Liver (tissue), 9 donors: ENCODE results near the gene ZDHHC14. TPM values are rescaled to one million over a fixed set of nuclear protein-coding genes. Genes with fewer than 3 reads are reported as not detected.

Experiments
- DNase-seq: peaks from one replicate; pipeline ENCODE4 v3.0.0-alpha.2; 2017; ENCODE audit warnings: low spot score
- H3K27ac ChIP-seq, 2 donors: one replicate each; pipeline ENCODE4 v1.7.0; 2013; ENCODE audit warnings: inconsistent platforms in 2 of 2, low read length in 2 of 2, control low read depth in 1 of 2, low read depth in 1 of 2, mild to moderate bottlenecking in 1 of 2
- H3K27me3 ChIP-seq, 4 donors: one replicate each; pipeline versions ENCODE4 v1.6.1 to v1.7.0; 2013; ENCODE audit warnings: low read length in 3 of 4, inconsistent platforms in 1 of 4, mild to moderate bottlenecking in 1 of 4, moderate library complexity in 1 of 4; ENCODE audit not compliant: control insufficient read depth in 4 of 4, insufficient read depth in 4 of 4
- H3K36me3 ChIP-seq, 4 donors: one replicate each; pipeline versions ENCODE4 v1.6.1 to v1.7.0; 2013; ENCODE audit warnings: low read length in 3 of 4, mild to moderate bottlenecking in 3 of 4, low read depth in 1 of 4, moderate library complexity in 1 of 4; ENCODE audit not compliant: control insufficient read depth in 4 of 4, insufficient read depth in 3 of 4
- H3K4me1 ChIP-seq, 4 donors: one replicate each; pipeline versions ENCODE4 v1.6.1 to v1.7.0; 2013; ENCODE audit warnings: low read length in 3 of 4, mild to moderate bottlenecking in 3 of 4, moderate library complexity in 1 of 4; ENCODE audit not compliant: control insufficient read depth in 4 of 4, insufficient read depth in 4 of 4
- H3K4me3 ChIP-seq, 3 donors: one replicate each; pipeline versions ENCODE4 v1.6.1 to v1.7.0; 2013; ENCODE audit warnings: low read length in 3 of 3, control low read depth in 1 of 3, low read depth in 1 of 3, mild to moderate bottlenecking in 1 of 3
- H3K9ac ChIP-seq, 2 donors: one replicate each; pipeline ENCODE4 v1.7.0; 2013; ENCODE audit warnings: low read length in 2 of 2, mild to moderate bottlenecking in 2 of 2, moderate library complexity in 2 of 2, control low read depth in 1 of 2, low read depth in 1 of 2
- H3K9me3 ChIP-seq, 4 donors: one replicate each; pipeline versions ENCODE4 v1.6.1 to v1.7.0; 2013; ENCODE audit warnings: low read length in 3 of 4; ENCODE audit not compliant: control insufficient read depth in 4 of 4
- EGR1 ChIP-seq, 2 donors: IDR thresholded peaks; 2 replicates each; pipeline ENCODE4 v1.6.1; 2016 to 2018; ENCODE audit warnings: antibody characterized with exemption in 2 of 2, low read depth in 2 of 2
- FOXA1 ChIP-seq: IDR thresholded peaks from 2 replicates; pipeline ENCODE4 v1.6.1; 2016; ENCODE audit warnings: antibody characterized with exemption
- FOXA2 ChIP-seq: IDR thresholded peaks from 2 replicates; pipeline ENCODE4 v1.6.1; 2016; ENCODE audit warnings: antibody characterized with exemption
- HNF4A ChIP-seq, 2 donors: conservative IDR thresholded peaks; 2 replicates each; pipeline ENCODE4 v1.6.1; 2016; ENCODE audit warnings: antibody characterized with exemption in 2 of 2, mild to moderate bottlenecking in 2 of 2
- HNF4G ChIP-seq: IDR thresholded peaks from 2 replicates; pipeline ENCODE4 v1.6.1; 2016; ENCODE audit warnings: antibody characterized with exemption
- JUND ChIP-seq, 2 donors: IDR thresholded peaks; 2 replicates each; pipeline ENCODE4 v1.6.1; 2016; ENCODE audit warnings: antibody characterized with exemption in 2 of 2
- NR2F2 ChIP-seq: IDR thresholded peaks from 2 replicates; pipeline ENCODE4 v1.6.1; 2016; ENCODE audit warnings: antibody characterized with exemption
- RAD21 ChIP-seq, 2 donors: IDR thresholded peaks; 2 replicates each; pipeline ENCODE4 v1.6.1; 2016; ENCODE audit warnings: antibody characterized with exemption in 2 of 2, mild to moderate bottlenecking in 2 of 2
- RXRA ChIP-seq, 2 donors: IDR thresholded peaks; 2 replicates each; pipeline ENCODE4 v1.6.1; 2017 to 2018; ENCODE audit warnings: antibody characterized with exemption in 2 of 2, mild to moderate bottlenecking in 1 of 2
- SP1 ChIP-seq: IDR thresholded peaks from 2 replicates; pipeline ENCODE4 v1.6.1; 2018; ENCODE audit warnings: antibody characterized with exemption, mild to moderate bottlenecking
- TAF1 ChIP-seq: conservative IDR thresholded peaks from 2 replicates; pipeline ENCODE4 v1.6.1; 2016; ENCODE audit warnings: antibody characterized with exemption, mild to moderate bottlenecking
- YY1 ChIP-seq: IDR thresholded peaks from 2 replicates; pipeline ENCODE4 v1.6.1; 2016; ENCODE audit warnings: antibody characterized with exemption, mild to moderate bottlenecking
- WGBS: extraction: QIAGEN DNeasy Blood & Tissue Kit; methylation state at CpG from one replicate; pipeline ENCODE4 v1.1.7; 2013; 5-methylcytosine and 5-hydroxymethylcytosine counted together
- polyA plus RNA-seq, 2 donors: library from polyadenylated mRNA; stranded (reverse) in 1 of 2; unstranded in 1 of 2; fragments of 200-250 nt in 1 of 2; fragments of >200 nt in 1 of 2; fragmentation: Nextera tagmentation in 1 of 2; extraction: Ambion mirVana in 1 of 2; gene quantifications; one replicate each; pipeline versions ENCODE4 v1.2.1 to v1.2.3, GENCODE V29; 2013 to 2015
- total RNA-seq, 2 donors: library from RNA; depleted of rRNA; stranded (reverse); fragments of >200 nt; gene quantifications; one replicate each; pipeline ENCODE4 v1.2.3, GENCODE V29; 2014
- TF ChIP-seq, protein P1 (sequence below): fragments of 150-350 bp; IDR thresholded peaks from 2 replicates; pipeline ENCODE4 v1.5.1; 2017; ENCODE audit warnings: improper control_type of control experiment, low read depth, low read length; ENCODE audit not compliant: missing input control
- TF ChIP-seq, protein P2 (sequence below): IDR thresholded peaks from 2 replicates; pipeline ENCODE4 v1.6.1; 2016; ENCODE audit warnings: antibody characterized with exemption
- TF ChIP-seq, protein P3 (sequence below): IDR thresholded peaks from 2 replicates; pipeline ENCODE4 v1.6.1; 2016; ENCODE audit warnings: antibody characterized with exemption
- TF ChIP-seq, protein P4 (sequence below): IDR thresholded peaks from 2 replicates; pipeline ENCODE4 v1.6.1; 2016; ENCODE audit warnings: antibody characterized with exemption, mild to moderate bottlenecking
- TF ChIP-seq, protein P5 (sequence below): IDR thresholded peaks from 2 replicates; pipeline ENCODE4 v1.6.1; 2016; ENCODE audit warnings: antibody characterized with exemption
- donor health status: healthy.
- donor health status: healthy.
- donor health status: healthy.
- donor health status: healthy.
- donor health status: healthy.

ZDHHC14 gene
- total and polyA plus RNA-seq, 4 donors: 4.4 to 11.7 (median 8.4) TPM

DNA sequence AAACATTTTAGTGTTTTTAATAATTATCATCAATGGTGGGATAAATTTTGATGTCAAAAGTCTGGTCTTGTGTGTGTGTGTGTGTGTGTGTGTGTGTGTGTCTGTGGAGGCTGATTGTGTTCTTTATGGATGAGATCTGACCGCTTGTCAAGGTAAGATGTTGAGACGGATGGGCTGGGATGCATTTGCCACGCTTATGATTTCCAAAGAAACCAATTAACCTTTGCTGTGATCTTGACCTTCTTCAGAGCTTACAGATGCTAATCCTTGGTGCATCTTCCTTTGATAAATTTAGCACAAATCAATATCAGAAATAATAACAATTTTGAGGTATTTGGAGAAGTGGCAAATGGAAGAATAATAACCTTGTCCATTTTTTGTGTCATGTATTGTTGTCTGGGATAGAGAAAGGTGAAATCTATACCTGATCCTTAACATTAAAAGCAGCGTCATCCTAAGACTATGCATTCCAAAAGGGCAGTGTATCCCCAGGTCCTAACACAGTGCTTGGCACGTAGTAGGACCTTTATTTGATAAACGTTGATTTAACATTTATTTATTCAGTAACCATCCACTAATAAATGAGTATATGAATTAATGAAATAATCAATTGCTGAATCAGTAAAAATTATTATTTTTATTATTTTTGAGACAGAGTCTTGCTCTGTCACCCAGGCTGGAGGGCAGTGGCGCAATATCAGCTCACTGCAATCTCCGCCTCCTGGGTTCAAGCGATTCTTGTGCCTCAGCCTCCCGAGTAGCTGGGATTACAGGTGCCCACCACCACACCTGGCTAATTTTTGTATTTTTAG lies 70.1 kb downstream of the ZDHHC14 start:
- DNase-seq: peak; percentile 9
- Histone ChIP-seq H3K4me1 (peaks cover 0 to 6% (median under 1%) of the 10 kb centered on the region in 4 donors), H3K36me3 (no peaks in the 10 kb centered on the region), H3K27me3 (no peaks in the 10 kb centered on the region), H3K9me3 (no peaks in the 10 kb centered on the region), H3K4me3 (no peak overlapping the region), H3K27ac (no peak overlapping the region), H3K9ac (no peak overlapping the region)
- 85% methylated on average over 10 of the region's 10 CpGs for WGBS
- TF ChIP-seq, protein P1, sequence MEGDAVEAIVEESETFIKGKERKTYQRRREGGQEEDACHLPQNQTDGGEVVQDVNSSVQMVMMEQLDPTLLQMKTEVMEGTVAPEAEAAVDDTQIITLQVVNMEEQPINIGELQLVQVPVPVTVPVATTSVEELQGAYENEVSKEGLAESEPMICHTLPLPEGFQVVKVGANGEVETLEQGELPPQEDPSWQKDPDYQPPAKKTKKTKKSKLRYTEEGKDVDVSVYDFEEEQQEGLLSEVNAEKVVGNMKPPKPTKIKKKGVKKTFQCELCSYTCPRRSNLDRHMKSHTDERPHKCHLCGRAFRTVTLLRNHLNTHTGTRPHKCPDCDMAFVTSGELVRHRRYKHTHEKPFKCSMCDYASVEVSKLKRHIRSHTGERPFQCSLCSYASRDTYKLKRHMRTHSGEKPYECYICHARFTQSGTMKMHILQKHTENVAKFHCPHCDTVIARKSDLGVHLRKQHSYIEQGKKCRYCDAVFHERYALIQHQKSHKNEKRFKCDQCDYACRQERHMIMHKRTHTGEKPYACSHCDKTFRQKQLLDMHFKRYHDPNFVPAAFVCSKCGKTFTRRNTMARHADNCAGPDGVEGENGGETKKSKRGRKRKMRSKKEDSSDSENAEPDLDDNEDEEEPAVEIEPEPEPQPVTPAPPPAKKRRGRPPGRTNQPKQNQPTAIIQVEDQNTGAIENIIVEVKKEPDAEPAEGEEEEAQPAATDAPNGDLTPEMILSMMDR: no peak

DNA sequence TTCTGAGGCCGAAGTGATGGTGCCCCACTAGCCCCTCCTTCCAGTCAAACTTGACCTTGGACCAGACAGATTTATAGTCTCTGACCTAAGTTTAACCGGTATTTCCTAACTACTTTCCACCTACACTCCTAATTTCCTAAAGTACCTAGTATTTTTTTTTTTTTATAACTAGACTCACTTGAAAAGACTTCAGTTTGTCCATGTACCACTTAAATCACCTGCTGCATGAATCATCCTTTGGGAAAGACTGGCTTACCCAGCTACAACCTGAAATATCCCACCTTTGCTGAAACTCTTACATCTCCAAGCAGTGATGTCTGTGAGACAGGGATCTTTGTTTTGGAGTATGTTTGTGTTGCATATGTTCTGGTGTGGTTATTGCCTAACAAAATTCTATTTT lies 71.1 kb downstream of the ZDHHC14 start:
- Histone ChIP-seq H3K27ac (no peak overlapping the region), H3K9ac (no peak overlapping the region), H3K4me1 (peaks cover 0 to 6% (median under 1%) of the 10 kb centered on the region in 4 donors), H3K9me3 (no peaks in the 10 kb centered on the region), H3K27me3 (no peaks in the 10 kb centered on the region), H3K4me3 (no peak overlapping the region), H3K36me3 (no peaks in the 10 kb centered on the region)
- WGBS: 34% methylated on average over 2 of the region's 2 CpGs
- no peak for DNase-seq
- TF ChIP-seq HNF4A (conservative IDR thresholded peaks at IDR 0.05) (peak in 1 of 2 donors; percentile 27), RXRA (IDR thresholded peaks at IDR 0.05) (no peak), TAF1 (no peak), SP1 (no peak)
- TF ChIP-seq, protein P2, sequence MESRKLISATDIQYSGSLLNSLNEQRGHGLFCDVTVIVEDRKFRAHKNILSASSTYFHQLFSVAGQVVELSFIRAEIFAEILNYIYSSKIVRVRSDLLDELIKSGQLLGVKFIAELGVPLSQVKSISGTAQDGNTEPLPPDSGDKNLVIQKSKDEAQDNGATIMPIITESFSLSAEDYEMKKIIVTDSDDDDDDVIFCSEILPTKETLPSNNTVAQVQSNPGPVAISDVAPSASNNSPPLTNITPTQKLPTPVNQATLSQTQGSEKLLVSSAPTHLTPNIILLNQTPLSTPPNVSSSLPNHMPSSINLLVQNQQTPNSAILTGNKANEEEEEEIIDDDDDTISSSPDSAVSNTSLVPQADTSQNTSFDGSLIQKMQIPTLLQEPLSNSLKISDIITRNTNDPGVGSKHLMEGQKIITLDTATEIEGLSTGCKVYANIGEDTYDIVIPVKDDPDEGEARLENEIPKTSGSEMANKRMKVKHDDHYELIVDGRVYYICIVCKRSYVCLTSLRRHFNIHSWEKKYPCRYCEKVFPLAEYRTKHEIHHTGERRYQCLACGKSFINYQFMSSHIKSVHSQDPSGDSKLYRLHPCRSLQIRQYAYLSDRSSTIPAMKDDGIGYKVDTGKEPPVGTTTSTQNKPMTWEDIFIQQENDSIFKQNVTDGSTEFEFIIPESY: no peak
- TF ChIP-seq, protein P3, sequence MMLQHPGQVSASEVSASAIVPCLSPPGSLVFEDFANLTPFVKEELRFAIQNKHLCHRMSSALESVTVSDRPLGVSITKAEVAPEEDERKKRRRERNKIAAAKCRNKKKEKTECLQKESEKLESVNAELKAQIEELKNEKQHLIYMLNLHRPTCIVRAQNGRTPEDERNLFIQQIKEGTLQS: no peak

DNA sequence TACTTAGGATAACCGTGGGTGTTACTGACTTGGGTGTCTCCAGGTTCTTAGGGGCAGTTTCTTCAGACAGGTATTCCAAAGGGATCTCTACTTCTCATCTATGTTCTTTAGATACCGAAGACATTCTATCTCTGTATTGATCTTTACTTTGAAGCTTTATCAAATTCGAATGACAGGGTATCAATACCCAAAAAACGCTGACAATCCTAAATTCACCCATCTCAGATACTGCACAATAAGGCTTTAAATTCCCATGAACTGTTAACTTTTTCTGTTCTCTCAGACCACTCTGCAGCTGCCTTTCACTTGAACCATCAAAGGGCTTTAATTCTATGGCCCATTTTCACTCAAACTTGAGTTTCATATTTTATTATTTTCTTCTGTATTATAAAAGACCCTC lies 72.1 kb downstream of the ZDHHC14 start:
- Histone ChIP-seq H3K27me3 (no peaks in the 10 kb centered on the region), H3K36me3 (no peaks in the 10 kb centered on the region), H3K4me3 (no peak overlapping the region), H3K9me3 (no peaks in the 10 kb centered on the region), H3K9ac (no peak overlapping the region), H3K4me1 (peaks cover 0 to 6% (median under 1%) of the 10 kb centered on the region in 4 donors), H3K27ac (no peak overlapping the region)
- DNase-seq: no peak
- 74% methylated on average over 4 of the region's 4 CpGs for WGBS
- no peak for TF ChIP-seq TAF1
- no peak for TF ChIP-seq EGR1 (IDR thresholded peaks at IDR 0.05; ENCODE audit: low read depth in 2 of 2)
- no peak for TF ChIP-seq RAD21 (IDR thresholded peaks at IDR 0.05)
- no peak for TF ChIP-seq RXRA (IDR thresholded peaks at IDR 0.05)
- no peak for TF ChIP-seq HNF4A (conservative IDR thresholded peaks at IDR 0.05)
- TF ChIP-seq, protein P3: no peak
- TF ChIP-seq FOXA2: no peak
- TF ChIP-seq, protein P2: no peak
- no peak for TF ChIP-seq JUND (IDR thresholded peaks at IDR 0.05)
- TF ChIP-seq, protein P4, sequence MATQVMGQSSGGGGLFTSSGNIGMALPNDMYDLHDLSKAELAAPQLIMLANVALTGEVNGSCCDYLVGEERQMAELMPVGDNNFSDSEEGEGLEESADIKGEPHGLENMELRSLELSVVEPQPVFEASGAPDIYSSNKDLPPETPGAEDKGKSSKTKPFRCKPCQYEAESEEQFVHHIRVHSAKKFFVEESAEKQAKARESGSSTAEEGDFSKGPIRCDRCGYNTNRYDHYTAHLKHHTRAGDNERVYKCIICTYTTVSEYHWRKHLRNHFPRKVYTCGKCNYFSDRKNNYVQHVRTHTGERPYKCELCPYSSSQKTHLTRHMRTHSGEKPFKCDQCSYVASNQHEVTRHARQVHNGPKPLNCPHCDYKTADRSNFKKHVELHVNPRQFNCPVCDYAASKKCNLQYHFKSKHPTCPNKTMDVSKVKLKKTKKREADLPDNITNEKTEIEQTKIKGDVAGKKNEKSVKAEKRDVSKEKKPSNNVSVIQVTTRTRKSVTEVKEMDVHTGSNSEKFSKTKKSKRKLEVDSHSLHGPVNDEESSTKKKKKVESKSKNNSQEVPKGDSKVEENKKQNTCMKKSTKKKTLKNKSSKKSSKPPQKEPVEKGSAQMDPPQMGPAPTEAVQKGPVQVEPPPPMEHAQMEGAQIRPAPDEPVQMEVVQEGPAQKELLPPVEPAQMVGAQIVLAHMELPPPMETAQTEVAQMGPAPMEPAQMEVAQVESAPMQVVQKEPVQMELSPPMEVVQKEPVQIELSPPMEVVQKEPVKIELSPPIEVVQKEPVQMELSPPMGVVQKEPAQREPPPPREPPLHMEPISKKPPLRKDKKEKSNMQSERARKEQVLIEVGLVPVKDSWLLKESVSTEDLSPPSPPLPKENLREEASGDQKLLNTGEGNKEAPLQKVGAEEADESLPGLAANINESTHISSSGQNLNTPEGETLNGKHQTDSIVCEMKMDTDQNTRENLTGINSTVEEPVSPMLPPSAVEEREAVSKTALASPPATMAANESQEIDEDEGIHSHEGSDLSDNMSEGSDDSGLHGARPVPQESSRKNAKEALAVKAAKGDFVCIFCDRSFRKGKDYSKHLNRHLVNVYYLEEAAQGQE: no peak
- TF ChIP-seq, protein P5, sequence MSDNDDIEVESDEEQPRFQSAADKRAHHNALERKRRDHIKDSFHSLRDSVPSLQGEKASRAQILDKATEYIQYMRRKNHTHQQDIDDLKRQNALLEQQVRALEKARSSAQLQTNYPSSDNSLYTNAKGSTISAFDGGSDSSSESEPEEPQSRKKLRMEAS: no peak
- no peak for TF ChIP-seq HNF4G
- no peak for TF ChIP-seq FOXA1
- no peak for TF ChIP-seq NR2F2
- no peak for TF ChIP-seq YY1
